Osteoblast (primary cell): ENCODE measurements around the gene PARK7. TPM values are rescaled to one million over a fixed set of nuclear protein-coding genes. Genes with fewer than 3 reads are reported as not detected.
"Not testable (repeated sequence)": the region's sequence is repeated elsewhere in the genome, so short reads cannot be mapped to it uniquely, and the experiment has no call there.

Experiments
- DNase-seq: peaks from one replicate; pipeline ENCODE4 v3.0.0; 2011; ENCODE audit warnings: low spot score, mixed read lengths; ENCODE audit not compliant: insufficient read length; ENCODE audit errors: missing footprints
- H2AFZ ChIP-seq: 2 replicates; pipeline ENCODE4 v1.6.0; 2011; ENCODE audit warnings: mild to moderate bottlenecking, low read length
- H3K27ac ChIP-seq: 2 replicates; pipeline ENCODE4 v1.5.1; 2011; ENCODE audit warnings: mild to moderate bottlenecking, low read depth, low read length, moderate library complexity
- H3K27me3 ChIP-seq: 2 replicates; pipeline ENCODE4 v1.6.0; 2012; ENCODE audit warnings: mild to moderate bottlenecking, control low read depth, inconsistent platforms, low read length, moderate library complexity; ENCODE audit not compliant: insufficient read depth
- H3K36me3 ChIP-seq: 2 replicates; pipeline ENCODE4 v1.5.1; 2011; ENCODE audit warnings: mild to moderate bottlenecking, low read length, control low read depth, moderate library complexity; ENCODE audit not compliant: insufficient read depth
- H3K4me1 ChIP-seq: 2 replicates; pipeline ENCODE4 v1.5.1; 2011; ENCODE audit warnings: mild to moderate bottlenecking, low read length, control low read depth, moderate library complexity; ENCODE audit not compliant: insufficient read depth
- H3K4me2 ChIP-seq: 2 replicates; pipeline ENCODE4 v1.6.0; 2011; ENCODE audit warnings: mild to moderate bottlenecking, low read length; ENCODE audit not compliant: insufficient read depth
- H3K4me3 ChIP-seq: fragments of 200-600 bp; sonication (generic); 3 replicates; pipeline ENCODE4 v1.5.1; 2012; ENCODE audit warnings: mild to moderate bottlenecking, low read length, inconsistent platforms; ENCODE audit not compliant: insufficient read depth
- H3K79me2 ChIP-seq: 2 replicates; pipeline ENCODE4 v1.6.0; 2012; ENCODE audit warnings: mild to moderate bottlenecking, low read length, control low read depth, inconsistent platforms; ENCODE audit not compliant: insufficient read depth
- H3K9me3 ChIP-seq: 2 replicates; pipeline ENCODE4 v1.5.1; 2011; ENCODE audit warnings: low read depth, low read length, control low read depth
- H4K20me1 ChIP-seq: 2 replicates; pipeline ENCODE4 v1.6.0; 2012; ENCODE audit warnings: mild to moderate bottlenecking, low read length, control low read depth; ENCODE audit not compliant: insufficient read depth
- CTCF ChIP-seq: IDR thresholded peaks from 2 replicates; pipeline ENCODE4 v1.5.1; 2011; ENCODE audit warnings: mild to moderate bottlenecking, low read depth, low read length, moderate library complexity; ENCODE audit errors: extremely low read depth
- total RNA-seq: library from RNA; depleted of rRNA; stranded (reverse); fragments of >200 nt; gene quantifications from 2 replicates; pipeline ENCODE4 v1.2.3, GENCODE V29; 2012

Gene PARK7
- total RNA-seq, 1 donor = 168 TPM

GRCh38 chr1:7962014-7962335 is 464 bp downstream of the PARK7 start:
- H3K9me3 ChIP-seq = no peaks in the 10 kb centered on the region
- H2AFZ ChIP-seq = peak overlapping the region; percentile 85
- H3K27ac ChIP-seq = peak overlapping the region; percentile 97
- H3K4me1 ChIP-seq = peaks cover 10% of the 10 kb centered on the region
- peak overlapping the region; percentile 93 for H3K4me3 ChIP-seq
- H4K20me1 ChIP-seq = no peaks in the 10 kb centered on the region
- no peak for TF ChIP-seq CTCF
- H3K27me3 ChIP-seq = no peaks in the 10 kb centered on the region
- peak overlapping the region; percentile 94 for H3K4me2 ChIP-seq
- peaks cover 32% of the 10 kb centered on the region for H3K36me3 ChIP-seq
- no peak for DNase-seq
- H3K79me2 ChIP-seq = peaks cover 56% of the 10 kb centered on the region

GRCh38 chr1:7962636-7963377 is 1.3 kb downstream of the PARK7 start:
- TF ChIP-seq CTCF = no peak
- Histone ChIP-seq H3K27me3 (no peaks in the 10 kb centered on the region), H3K4me2 (peak overlapping the region; percentile 94), H3K27ac (peak overlapping the region; percentile 97), H2AFZ (no peak overlapping the region), H4K20me1 (peaks cover 3% of the 10 kb centered on the region), H3K36me3 (peaks cover 40% of the 10 kb centered on the region), H3K4me3 (peak overlapping the region; percentile 93), H3K79me2 (peaks cover 64% of the 10 kb centered on the region), H3K9me3 (no peaks in the 10 kb centered on the region), H3K4me1 (peaks cover 10% of the 10 kb centered on the region)
- no peak for DNase-seq

DNA sequence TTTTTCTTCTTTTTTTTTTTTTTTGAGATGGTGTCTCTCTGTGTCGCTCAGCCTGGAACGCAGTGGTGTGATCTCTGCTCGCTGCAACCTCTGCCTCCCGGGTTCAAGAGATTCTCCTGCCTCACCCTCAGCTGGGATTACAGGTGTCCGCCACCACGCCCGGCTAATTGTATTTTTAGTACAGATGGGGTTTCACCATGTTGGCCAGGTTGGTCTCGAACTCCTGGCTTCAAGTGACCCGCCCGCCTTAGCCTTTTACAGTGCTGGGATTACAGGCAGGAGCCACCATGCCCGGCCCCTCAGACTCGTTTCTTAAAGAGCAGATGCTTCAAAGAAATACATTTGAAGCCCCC is 1.8 kb downstream of the PARK7 start:
- H2AFZ ChIP-seq, H3K4me3 ChIP-seq, H3K27ac ChIP-seq, H3K27me3 ChIP-seq, H3K4me2 ChIP-seq, H4K20me1 ChIP-seq, H3K9me3 ChIP-seq, DNase-seq: not testable (repeated sequence)
- Histone ChIP-seq H3K4me1 (peaks cover 10% of the 10 kb centered on the region), H3K36me3 (peaks cover 41% of the 10 kb centered on the region), H3K79me2 (peaks cover 67% of the 10 kb centered on the region)

DNA sequence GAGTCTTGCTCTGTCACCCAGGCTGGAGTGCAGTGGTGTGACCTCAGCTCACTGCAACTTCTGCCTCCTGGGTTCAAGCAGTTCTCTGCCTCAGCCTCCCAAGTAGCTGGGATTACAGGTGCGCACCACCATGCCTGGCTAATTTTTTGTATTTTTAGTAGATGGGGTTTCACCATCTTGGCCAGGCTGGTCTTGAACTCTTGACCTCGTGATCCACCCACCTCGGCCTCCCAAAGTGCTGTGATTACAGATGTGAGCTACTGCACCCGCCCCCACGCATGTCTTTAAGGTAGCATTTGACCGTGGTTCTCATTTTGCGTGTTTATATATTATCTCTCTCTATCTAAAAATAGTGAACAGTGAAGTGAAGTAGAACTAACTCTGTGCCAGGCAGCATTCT is 2.3 kb downstream of the PARK7 start:
- H3K27me3 ChIP-seq, DNase-seq, H3K27ac ChIP-seq: not testable (repeated sequence)

DNA sequence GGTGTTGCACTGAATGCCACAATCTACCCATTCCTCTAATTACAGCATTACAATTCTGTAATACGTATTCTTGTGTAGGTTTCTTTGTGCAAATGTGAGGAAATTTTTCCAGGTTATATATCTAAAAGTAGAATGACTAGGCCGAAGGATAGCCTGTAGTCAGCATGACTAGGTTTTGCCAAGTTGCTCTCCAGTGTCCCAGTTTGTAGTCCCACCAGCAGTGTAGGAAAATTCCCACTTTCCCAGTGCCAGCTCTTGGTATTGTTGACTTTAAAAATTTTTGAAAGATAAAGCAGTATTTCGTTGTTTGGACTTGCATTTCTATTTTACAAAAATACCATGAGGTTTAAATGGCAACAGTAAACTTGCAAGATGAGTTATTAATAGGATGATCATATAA is 3.0 kb downstream of the PARK7 start:
- DNase-seq = no peak
- peaks cover 10% of the 10 kb centered on the region for H3K4me1 ChIP-seq
- peaks cover 75% of the 10 kb centered on the region for H3K79me2 ChIP-seq
- no peaks in the 10 kb centered on the region for H3K9me3 ChIP-seq
- H3K36me3 ChIP-seq = peaks cover 53% of the 10 kb centered on the region
- no peaks in the 10 kb centered on the region for H3K27me3 ChIP-seq
- no peak overlapping the region for H3K4me2 ChIP-seq
- H2AFZ ChIP-seq = no peak overlapping the region
- H3K4me3 ChIP-seq = no peak overlapping the region
- TF ChIP-seq CTCF = no peak
- peak overlapping the region; percentile 9 for H3K27ac ChIP-seq
- H4K20me1 ChIP-seq = peaks cover 8% of the 10 kb centered on the region

More for the DNA sequence above, 2.3 kb downstream of the PARK7 start:
- peaks cover 46% of the 10 kb centered on the region for H3K36me3 ChIP-seq
- H2AFZ ChIP-seq, H3K4me3 ChIP-seq, H3K4me2 ChIP-seq, H3K9me3 ChIP-seq, H4K20me1 ChIP-seq: not testable (repeated sequence)
- peaks cover 72% of the 10 kb centered on the region for H3K79me2 ChIP-seq
- H3K4me1 ChIP-seq = peaks cover 10% of the 10 kb centered on the region
